CD4-positive, alpha-beta T cell treated with Interleukin-15 for 1 hour (primary cell): Measurements from ENCODE around the gene RSBN1L.

ENCODE experiments used
- DNase-seq: peaks from one replicate; pipeline ENCODE4 v3.0.0-alpha.2; 2020

Gene RSBN1L

GRCh38 chr7:77812290-77812685, 116.0 kb downstream of the RSBN1L start:
- no peak for DNase-seq

- no peak for DNase-seq
These were observed 116.9 kb downstream of the RSBN1L start for GRCh38 chr7:77813180-77813579.

- DNase-seq = no peak
These were observed 122.8 kb downstream of the RSBN1L start for GRCh38 chr7:77819021-77819420.

GRCh38 chr7:77820967-77821366, 124.7 kb downstream of the RSBN1L start:
- DNase-seq = no peak

GRCh38 chr7:77822269-77822668, 126.0 kb downstream of the RSBN1L start:
- no peak for DNase-seq

- no peak for DNase-seq
These were observed 127.5 kb downstream of the RSBN1L start for GRCh38 chr7:77823787-77824186.

- DNase-seq = no peak
These were observed 128.4 kb downstream of the RSBN1L start for GRCh38 chr7:77824636-77825035.

- DNase-seq = no peak
These were observed 128.9 kb downstream of the RSBN1L start for GRCh38 chr7:77825131-77825530.

- no peak for DNase-seq
These were observed 130.0 kb downstream of the RSBN1L start for GRCh38 chr7:77826300-77826699.

GRCh38 chr7:77827999-77828398, 131.7 kb downstream of the RSBN1L start:
- DNase-seq = no peak

GRCh38 chr7:77830649-77831355, 134.5 kb downstream of the RSBN1L start:
- no peak for DNase-seq

- no peak for DNase-seq
These were observed 135.2 kb downstream of the RSBN1L start for GRCh38 chr7:77831481-77831880.

GRCh38 chr7:77831953-77832352, 135.7 kb downstream of the RSBN1L start:
- no peak for DNase-seq
